ENCODE results near the gene MFSD6L. TPM values are rescaled to one million over a fixed set of nuclear protein-coding genes. Genes with fewer than 3 reads are reported as not detected.

The MFSD6L gene
- polyA plus RNA-seq, 3 donors = 0.08 to 0.37 TPM; not detected in 1

DNA sequence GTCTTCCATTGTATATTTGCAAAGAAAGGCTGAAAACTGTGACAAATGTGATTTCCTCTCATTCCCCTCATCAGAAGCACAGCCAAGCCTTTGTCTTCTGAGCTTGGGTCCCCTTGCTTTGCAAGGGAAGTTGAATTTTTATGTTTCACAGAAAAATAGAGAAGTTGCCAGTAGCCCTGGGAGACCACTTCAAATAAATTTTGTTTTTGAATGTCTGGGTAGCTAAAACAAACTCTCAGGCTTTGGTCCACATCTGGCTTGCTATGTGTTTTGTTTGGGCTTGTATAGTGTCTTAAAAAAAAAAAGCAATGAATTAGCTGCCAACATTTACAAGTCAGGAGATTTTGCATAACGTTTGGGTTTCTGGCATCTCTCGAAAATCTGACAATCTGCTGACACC, 44.2 kb upstream of the MFSD6L start:
- Histone ChIP-seq H4K20me1 (ENCODE audit: insufficient read depth, low read length) (peaks cover 5% of the 10 kb centered on the region), H3K4me1 (ENCODE audit: control insufficient read depth in 1 of 2, insufficient read depth in 2 of 2, low read length in 2 of 2) (peaks cover 14 to 21% of the 10 kb centered on the region in 2 donors), H3K27ac (ENCODE audit: low read depth in 1 of 2, low read length in 2 of 2) (peak overlapping the region in 1 of 2 donors; percentile 49), H3K4me3 (replicated peaks in 1 of 3; ENCODE audit: low read depth in 2 of 3, low read length in 3 of 3) (no peak overlapping the region), H3K79me2 (ENCODE audit: insufficient read depth, low read length) (no peaks in the 10 kb centered on the region), H2AFZ (ENCODE audit: insufficient read depth, low read depth, low read length, poor library complexity, severe bottlenecking) (no peak overlapping the region), H3K27me3 (ENCODE audit: control insufficient read depth in 2 of 2, insufficient read depth in 2 of 2, low read length in 2 of 2) (no peaks in the 10 kb centered on the region), H3K4me2 (replicated peaks; ENCODE audit: extremely low read depth, low read length, poor library complexity, severe bottlenecking) (no peak overlapping the region), H3K9me3 (replicated peaks in 1 of 2; ENCODE audit: control insufficient read depth in 1 of 2, insufficient read depth in 1 of 2, low read length in 2 of 2) (no peaks in the 10 kb centered on the region), H3K36me3 (replicated peaks in 1 of 2; ENCODE audit: control insufficient read depth in 1 of 2, insufficient read depth in 2 of 2, low read length in 2 of 2) (peaks cover 33 to 61% of the 10 kb centered on the region in 2 donors), H3K9ac (ENCODE audit: insufficient read depth, low read length, poor library complexity, severe bottlenecking) (no peak overlapping the region)
- intact Hi-C loops (cut with micrococcal nuclease) = no loop called here
- peaks cover 58 to 69% of the 10 kb centered on the region in 2 donors for H3K36me3 Mint-ChIP-seq
- peaks cover 24% of the 10 kb centered on the region for H3K4me1 Mint-ChIP-seq
- WGBS (ENCODE audit: insufficient coverage) = no CpG with 5 or more reads among the region's 2 CpGs
- TF ChIP-seq CTCF (IDR thresholded peaks at IDR 0.05) = no peak
- H3K4me3 Mint-ChIP-seq = no peak overlapping the region
- DNase-seq = peak in 1 of 3 donors; percentile 7
- peak overlapping the region in 6 of 7 donors; percentile 59 to 81 (median 66) for H3K27ac Mint-ChIP-seq
- peaks cover 0 to 2% (median 2%) of the 10 kb centered on the region in 3 donors for H3K27me3 Mint-ChIP-seq (ENCODE audit: low read depth in 3 of 3)
- peaks cover 0 to 2% (median 0%) of the 10 kb centered on the region in 7 donors for H3K9me3 Mint-ChIP-seq

GRCh38 chr17:8841844-8842243, 42.7 kb upstream of the MFSD6L start:
- Mint-ChIP-seq H3K36me3 (peaks cover 64 to 69% of the 10 kb centered on the region in 2 donors), H3K4me3 (no peak overlapping the region), H3K4me1 (peaks cover 22% of the 10 kb centered on the region), H3K27me3 (ENCODE audit: low read depth in 3 of 3) (peaks cover 0 to 2% (median 2%) of the 10 kb centered on the region in 3 donors), H3K9me3 (peaks cover 0 to 2% (median 0%) of the 10 kb centered on the region in 7 donors), H3K27ac (no peak overlapping the region)
- no peaks in the 10 kb centered on the region for H3K27me3 ChIP-seq (ENCODE audit: control insufficient read depth in 2 of 2, insufficient read depth in 2 of 2, low read length in 2 of 2)
- H3K79me2 ChIP-seq (ENCODE audit: insufficient read depth, low read length) = no peaks in the 10 kb centered on the region
- DNase-seq = no peak
- 33% methylated on average over 1 of the region's 4 CpGs for WGBS (ENCODE audit: insufficient coverage)
- no peak overlapping the region for H3K27ac ChIP-seq (ENCODE audit: low read depth in 1 of 2, low read length in 2 of 2)
- H3K36me3 ChIP-seq (replicated peaks in 1 of 2; ENCODE audit: control insufficient read depth in 1 of 2, insufficient read depth in 2 of 2, low read length in 2 of 2) = peaks cover 40 to 61% of the 10 kb centered on the region in 2 donors
- no peak for TF ChIP-seq CTCF (IDR thresholded peaks at IDR 0.05)
- no peaks in the 10 kb centered on the region for H3K9me3 ChIP-seq (replicated peaks in 1 of 2; ENCODE audit: control insufficient read depth in 1 of 2, insufficient read depth in 1 of 2, low read length in 2 of 2)
- H3K4me1 ChIP-seq (ENCODE audit: control insufficient read depth in 1 of 2, insufficient read depth in 2 of 2, low read length in 2 of 2) = peaks cover 14 to 21% of the 10 kb centered on the region in 2 donors
- H3K9ac ChIP-seq (ENCODE audit: insufficient read depth, low read length, poor library complexity, severe bottlenecking) = no peak overlapping the region
- no peak overlapping the region for H3K4me3 ChIP-seq (replicated peaks in 1 of 3; ENCODE audit: low read depth in 2 of 3, low read length in 3 of 3)
- H3K4me2 ChIP-seq (replicated peaks; ENCODE audit: extremely low read depth, low read length, poor library complexity, severe bottlenecking) = no peak overlapping the region
- intact Hi-C loops (cut with micrococcal nuclease) = no loop called here
- H2AFZ ChIP-seq (ENCODE audit: insufficient read depth, low read depth, low read length, poor library complexity, severe bottlenecking) = no peak overlapping the region
- H4K20me1 ChIP-seq (ENCODE audit: insufficient read depth, low read length) = peaks cover 5% of the 10 kb centered on the region
